Posterior cingulate gyrus (tissue), 11 donors: ENCODE results near the gene NOP53.
"Not testable (repeated sequence)": the region's sequence is repeated elsewhere in the genome, so short reads cannot be mapped to it uniquely, and the experiment has no call there.

Source experiments
- DNase-seq, 10 donors: peaks; one replicate each; pipeline versions ENCODE4 v3.0.0 to v3.0.0-alpha.2; 2020 to 2021; ENCODE audit warnings: mixed read lengths in 3 of 10
- intact Hi-C: fragments of 100-400 bp; cut with DNase I; formaldehyde crosslinking; loops from one replicate; pipeline ENCODE4 v1.15.1; 2023

Gene NOP53

DNA sequence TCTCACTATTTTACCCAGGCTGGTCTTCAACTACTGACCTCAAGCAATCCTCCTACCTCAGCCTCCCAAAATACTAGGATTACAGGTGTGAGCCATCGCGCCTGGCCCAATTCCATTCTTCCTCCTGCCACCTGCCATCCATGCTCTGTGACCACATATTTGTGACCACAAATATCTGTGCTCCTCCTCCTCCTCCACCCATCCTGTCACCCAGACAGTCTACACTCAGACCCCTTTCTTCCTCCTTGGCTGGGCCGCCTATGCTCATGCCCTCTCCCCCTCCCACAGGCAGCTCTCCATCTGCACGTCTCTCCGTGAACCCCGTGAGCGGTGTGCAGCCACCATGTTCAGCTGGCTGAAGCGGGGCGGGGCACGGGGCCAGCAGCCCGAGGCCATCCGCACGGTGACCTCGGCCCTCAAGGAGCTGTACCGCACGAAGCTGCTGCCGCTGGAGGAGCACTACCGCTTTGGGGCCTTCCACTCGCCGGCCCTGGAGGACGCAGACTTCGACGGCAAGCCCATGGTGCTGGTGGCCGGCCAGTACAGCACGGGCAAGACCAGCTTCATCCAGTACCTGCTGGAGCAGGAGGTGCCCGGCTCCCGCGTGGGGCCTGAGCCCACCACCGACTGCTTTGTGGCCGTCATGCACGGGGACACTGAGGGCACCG lies 28.9 kb upstream of the NOP53 start:
- DNase-seq: no peak
- intact Hi-C loops: no loop called here

DNA sequence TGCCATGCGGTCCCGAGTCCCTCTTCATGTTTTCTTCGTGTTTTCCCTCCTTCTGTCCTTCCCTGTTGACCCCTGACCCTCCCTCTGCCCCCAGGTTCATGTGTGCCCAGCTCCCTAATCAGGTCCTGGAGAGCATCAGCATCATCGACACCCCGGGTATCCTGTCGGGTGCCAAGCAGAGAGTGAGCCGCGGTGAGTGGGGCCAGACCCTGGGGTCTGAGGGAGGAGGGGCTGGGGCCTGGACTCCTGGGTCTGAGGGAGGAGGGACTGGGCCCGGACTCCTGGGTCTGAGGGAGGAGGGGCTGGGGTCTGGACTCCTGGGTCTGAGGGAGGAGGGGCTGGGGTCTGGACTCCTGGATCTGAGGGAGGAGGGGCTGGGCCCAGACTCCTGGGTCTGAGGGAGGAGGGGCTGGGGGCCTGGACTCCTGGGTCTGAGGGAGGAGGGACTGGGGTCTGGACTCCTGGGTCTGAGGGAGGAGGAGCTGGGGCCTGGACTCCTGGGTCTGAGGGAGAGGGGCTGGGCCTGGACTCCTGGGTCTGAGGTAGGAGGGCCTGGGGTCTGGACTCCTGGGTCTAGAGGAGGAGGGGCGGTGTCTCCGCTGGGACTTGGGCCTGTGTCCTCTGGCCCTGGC lies 26.8 kb upstream of the NOP53 start:
- intact Hi-C loops: not testable (repeated sequence)

DNA sequence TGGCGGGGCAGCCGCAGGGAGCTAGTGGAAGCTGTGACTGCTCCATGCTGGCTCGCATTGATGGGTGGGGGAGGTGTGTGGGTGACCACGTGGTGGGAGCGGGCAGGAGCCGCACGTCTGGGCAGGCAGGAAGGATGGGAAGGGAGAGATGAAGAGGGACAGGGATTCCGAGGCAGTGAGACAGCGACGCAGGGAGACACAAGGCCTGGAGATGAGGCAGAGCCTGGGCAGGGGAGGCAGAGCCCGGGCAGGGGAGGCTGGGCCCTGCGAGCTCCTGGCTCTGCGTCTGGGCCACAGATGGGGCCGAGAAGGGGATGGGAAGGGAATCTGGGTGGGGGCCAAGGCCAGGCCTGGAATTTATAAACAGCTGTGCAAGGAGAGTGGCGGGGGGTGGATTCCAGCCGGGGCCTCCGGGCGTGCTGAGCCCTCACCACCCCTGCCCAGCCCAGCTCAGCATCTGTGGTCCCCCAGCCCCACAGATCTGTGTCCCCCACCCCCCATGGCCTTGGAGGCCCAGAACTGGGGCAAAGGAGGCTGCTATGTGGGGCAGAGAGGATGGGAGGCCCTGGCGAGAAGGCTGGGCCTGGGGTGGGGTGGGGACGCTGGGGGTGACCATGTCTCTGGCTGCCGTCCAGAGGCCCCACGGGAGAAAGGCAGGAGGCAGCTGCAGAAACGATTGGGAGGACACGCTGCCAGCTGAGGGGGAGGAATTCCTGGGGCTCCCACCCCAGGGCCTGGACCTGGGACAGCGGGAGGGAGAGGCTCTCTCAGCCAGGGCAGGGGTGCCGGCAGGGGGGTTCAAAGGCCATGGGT lies 26.1 kb upstream of the NOP53 start:
- peak; percentile 43 to 96 (median 70) for DNase-seq
- intact Hi-C loops: no loop called here

More for the DNA sequence above, 26.8 kb upstream of the NOP53 start:
- not testable (repeated sequence) for DNase-seq

DNA sequence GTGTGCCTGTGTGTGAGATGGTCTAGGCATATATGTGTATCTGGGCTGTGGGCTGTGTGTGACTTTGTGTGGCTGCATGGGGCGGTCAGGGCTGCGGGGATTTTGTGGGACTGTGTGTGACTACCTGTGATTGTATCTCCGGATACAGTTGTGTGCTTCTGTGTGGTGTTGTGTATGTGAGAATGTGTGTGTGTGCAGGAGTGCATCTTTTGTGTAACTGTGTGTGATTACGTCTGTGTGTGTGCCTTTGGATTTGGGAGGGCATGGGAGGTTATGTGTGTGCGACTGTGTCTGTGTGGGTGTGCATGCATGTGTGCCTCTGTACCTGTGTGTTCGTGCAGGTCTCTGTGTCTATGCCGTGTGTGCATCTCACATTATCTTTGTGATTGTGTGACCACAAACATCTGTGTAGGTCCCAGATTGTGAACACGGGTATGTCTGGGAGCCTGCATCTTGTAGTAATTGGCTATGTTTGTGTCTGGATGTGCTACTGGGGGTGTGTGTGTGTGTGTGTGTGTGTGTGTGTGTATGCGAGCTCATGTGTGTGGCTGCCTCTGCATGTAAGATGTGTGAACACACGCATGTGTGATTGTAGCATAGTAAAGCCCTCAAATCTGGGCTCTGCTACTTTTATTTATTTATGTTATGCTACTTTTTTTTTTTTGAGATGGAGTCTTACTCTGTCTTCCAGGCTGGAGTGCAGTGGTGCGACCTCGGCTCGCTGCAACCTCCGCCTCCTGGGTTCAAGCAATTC lies 24.5 kb upstream of the NOP53 start:
- no peak for DNase-seq
- intact Hi-C loops: no loop called here

DNA sequence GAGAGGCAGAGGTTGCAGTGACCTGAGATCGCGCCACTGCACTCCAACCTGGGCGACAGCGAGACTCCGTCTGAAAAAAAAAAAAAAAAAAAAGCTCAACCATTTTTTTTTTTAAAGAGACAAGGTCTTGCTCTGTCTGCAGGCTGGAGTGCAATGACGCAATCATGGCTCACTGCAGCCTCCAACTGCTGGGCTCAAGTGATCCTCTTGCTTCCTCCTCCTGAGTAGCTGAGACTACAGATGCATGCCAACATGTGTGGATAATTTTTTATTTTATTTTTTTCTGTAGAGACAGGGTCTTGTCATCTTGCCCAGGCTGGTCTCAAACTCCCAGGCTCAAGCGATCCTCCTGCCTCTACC lies 21.8 kb upstream of the NOP53 start:
- intact Hi-C loops: no loop called here
- DNase-seq: no peak

DNA sequence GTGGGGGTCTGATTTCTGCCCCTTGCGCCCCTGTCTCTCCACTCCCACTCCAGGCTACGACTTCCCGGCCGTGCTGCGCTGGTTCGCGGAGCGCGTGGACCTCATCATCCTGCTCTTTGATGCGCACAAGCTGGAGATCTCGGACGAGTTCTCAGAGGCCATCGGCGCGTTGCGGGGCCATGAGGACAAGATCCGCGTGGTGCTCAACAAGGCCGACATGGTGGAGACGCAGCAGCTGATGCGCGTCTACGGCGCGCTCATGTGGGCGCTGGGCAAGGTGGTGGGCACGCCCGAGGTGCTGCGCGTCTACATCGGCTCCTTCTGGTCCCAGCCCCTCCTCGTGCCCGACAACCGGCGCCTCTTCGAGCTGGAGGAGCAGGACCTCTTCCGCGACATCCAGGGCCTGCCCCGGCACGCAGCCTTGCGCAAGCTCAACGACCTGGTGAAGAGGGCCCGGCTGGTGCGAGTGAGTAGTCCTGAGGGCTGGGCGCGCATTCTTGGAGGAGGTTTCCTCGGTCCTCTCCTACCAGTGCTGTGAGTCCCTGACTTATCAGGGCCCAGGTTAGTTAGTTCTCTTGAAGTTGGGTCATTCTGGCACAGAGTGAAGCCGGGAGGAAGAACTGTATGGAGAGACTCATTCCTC lies 19.5 kb upstream of the NOP53 start:
- intact Hi-C loops: no loop called here

DNA sequence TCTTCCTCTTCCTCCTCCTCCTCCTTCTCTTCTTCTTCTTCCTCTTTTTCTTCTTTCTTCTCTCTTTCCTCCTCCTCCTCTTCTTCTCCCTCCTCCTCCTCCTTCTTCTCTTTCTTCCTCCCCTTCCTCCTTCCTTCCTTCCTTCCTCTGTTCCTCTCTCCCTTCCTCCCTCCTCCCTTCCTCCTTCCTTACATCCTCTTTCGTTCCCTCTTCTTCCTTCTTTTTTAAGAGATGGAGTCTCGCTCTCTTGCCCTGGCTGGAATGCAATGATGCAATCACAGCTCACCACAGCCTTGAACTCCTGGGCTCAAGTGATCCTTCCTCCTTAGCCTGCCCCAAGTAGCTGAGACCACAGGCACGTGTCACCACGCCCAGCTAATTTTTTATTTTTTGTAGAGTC lies 18.9 kb upstream of the NOP53 start:
- intact Hi-C loops: no loop called here
- DNase-seq: no peak

More for the DNA sequence above, 19.5 kb upstream of the NOP53 start:
- no peak for DNase-seq

DNA sequence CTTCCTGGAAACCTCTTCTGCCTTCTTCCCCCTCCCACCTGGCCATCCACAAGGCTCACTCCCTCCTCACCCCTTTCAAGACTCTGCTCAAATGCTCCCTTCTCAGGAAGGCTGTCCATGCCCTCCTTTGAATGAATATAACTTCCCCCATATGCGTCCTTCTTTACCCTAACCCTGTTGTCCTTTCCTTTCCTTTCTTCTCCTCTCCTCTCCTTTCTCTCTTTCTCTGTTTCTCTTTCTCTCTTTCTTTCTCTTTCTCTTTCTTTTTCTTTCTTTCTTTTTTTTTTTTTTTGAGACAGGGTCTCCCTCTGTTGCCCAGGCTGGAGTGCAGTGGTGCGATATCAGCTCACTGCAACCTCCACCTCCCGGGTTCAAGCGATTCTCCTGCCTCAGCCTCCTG lies 17.1 kb upstream of the NOP53 start:
- intact Hi-C loops: not testable (repeated sequence)

DNA sequence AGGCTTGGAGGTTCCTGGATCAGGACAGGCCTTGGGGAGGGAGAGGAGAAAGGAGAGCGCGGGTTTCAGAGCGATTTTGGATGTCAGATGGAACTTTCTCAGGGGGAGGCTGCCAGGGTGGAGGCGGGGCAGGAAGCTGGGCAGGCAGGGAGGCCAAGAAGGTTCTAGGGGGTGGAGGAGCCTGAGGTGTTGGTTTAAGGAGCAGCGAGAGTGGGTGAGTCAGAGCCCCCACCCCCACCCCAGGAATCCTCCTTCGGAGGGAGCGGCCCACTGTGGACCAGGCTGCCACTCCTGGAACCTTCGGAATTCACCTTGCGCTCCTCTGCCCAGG lies 15.9 kb upstream of the NOP53 start:
- intact Hi-C loops: no loop called here

More for the DNA sequence above, 17.1 kb upstream of the NOP53 start:
- not testable (repeated sequence) for DNase-seq

DNA sequence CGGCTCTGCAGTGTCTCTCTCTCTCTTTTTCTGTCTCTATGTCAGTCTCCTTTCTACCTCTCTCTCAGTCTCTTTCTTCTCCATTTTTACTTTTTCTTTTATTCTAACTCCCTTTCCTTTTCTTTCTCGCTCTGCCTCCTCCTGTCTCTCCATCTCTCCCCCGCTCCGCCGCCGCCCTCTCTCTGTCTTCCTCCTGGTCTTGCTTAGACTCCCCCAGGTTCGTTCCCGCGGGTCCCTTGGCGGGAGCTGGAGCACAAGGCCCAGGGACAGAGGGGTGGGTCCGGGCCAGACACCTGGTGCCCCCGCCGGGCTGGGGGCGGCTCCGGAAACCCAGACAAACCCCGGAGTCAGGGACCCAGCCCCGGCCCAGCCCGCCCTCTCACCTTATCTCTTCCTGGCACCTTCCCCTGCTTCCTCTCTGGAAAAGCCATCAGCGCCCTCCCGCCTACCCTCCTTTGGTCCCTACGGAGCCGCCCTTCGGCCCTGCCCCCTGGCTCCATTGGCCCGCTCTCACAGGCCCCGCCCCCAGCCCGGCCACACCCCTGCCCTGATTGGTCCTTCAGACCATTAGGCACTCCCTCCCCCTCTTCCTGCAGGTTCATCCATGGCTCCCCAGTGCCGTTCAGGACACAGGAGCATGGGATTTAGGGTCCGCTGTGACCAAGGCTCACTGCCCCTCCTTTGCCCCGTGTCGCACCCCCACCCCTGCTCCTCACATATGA lies 15.4 kb upstream of the NOP53 start:
- intact Hi-C loops: no loop called here

More for the DNA sequence above, 15.9 kb upstream of the NOP53 start:
- no peak for DNase-seq

DNA sequence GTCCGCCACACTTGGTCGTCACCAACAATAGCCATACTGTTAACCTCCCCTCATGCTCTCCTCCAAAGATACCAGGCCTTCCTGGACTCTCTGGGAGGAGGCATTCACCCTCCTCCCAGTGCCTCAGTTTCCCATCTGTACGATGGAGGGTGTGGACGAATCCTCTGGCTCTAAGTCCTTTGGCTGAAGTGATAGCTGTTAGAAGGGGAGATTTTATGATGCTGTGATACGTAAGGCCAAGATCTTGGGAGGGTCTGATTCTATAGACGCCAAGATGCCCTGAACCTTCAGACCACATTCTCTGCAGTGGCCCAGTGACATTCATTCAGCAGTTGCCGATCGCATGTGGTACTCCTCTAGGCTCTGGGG lies 14.8 kb upstream of the NOP53 start:
- DNase-seq: no peak
- intact Hi-C loops: no loop called here

More for the DNA sequence above, 15.4 kb upstream of the NOP53 start:
- peak in 8 of 10 donors; percentile 22 to 97 (median 66) for DNase-seq

DNA sequence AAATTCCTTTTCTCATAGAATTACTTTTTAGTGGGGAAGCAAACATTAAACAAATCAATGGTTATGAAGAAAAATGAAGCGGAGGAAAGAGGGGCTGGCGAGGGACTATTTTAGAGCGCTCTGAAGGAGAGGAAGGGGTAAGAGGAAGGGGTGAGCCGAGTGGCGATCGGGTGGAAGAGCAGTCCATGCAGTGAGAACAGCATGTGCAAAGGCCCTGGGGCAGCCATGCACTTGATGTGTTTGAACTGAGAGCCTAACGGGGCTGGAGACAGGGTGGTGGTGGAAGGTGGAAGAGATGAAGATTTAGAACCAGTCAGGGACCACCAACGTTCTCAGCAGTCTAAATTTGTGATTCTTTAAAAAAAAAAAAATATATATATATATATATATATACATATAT lies 14.4 kb upstream of the NOP53 start:
- no peak for DNase-seq
- intact Hi-C loops: no loop called here

DNA sequence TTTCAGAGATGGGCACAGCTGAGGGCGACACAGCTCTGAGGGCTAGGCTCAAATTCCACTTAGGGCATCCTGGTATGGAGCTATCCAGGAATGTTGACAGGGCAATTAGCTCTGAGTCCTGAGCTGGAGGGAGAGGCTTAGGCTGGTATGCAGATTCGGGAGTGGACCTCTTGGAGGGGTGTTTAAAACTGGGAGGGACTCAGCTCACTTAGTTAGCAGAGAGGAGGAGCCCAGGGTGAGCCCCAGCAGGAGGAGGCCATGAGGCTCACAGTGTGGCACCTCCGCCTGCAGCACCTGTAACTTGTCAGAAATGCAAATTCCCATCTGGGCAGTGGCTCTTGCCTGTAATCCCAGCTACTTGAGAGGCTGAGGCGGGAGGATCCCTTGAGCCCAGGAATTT lies 10.2 kb upstream of the NOP53 start:
- intact Hi-C loops: no loop called here
- no peak for DNase-seq

DNA sequence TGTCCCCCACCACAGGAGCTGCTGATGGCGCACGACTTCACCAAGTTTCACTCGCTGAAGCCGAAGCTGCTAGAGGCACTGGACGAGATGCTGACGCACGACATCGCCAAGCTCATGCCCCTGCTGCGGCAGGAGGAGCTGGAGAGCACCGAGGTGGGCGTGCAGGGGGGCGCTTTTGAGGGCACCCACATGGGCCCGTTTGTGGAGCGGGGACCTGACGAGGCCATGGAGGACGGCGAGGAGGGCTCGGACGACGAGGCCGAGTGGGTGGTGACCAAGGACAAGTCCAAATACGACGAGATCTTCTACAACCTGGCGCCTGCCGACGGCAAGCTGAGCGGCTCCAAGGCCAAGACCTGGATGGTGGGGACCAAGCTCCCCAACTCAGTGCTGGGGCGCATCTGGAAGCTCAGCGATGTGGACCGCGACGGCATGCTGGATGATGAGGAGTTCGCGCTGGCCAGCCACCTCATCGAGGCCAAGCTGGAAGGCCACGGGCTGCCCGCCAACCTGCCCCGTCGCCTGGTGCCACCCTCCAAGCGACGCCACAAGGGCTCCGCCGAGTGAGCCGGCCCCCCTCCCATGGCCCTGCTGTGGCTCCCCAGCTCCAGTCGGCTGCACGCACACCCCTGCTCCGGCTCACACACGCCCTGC lies 4.4 kb upstream of the NOP53 start:
- no peak for DNase-seq
- intact Hi-C loops: no loop called here

DNA sequence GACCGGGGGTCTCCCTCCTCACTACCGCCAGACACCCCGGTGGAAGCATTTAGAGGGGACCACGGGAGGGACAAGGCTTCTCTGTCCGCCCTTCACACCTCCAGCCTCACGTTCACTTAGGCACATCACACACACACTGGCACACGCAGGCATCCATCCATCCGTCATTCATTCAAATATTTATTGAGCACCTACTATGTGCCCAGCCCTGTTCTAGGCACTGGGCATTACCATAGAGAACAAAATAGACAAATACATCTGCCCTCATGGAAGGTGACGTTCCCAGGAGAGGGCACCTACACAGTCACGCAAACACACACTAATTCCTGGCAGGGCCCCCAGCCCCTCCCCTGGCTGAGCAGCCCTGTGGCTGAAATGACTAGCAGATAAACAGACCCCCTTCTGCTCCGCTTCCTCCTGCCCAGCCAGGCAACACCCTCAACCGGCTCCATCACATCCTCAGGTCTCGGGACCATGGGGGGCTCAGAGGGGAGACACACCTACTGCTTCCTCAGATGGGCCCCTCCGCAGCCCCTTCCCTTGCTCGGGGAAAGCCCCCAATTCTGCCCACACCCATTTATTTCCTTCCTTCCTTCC lies 3.7 kb upstream of the NOP53 start:
- no peak for DNase-seq
- intact Hi-C loops: no loop called here

DNA sequence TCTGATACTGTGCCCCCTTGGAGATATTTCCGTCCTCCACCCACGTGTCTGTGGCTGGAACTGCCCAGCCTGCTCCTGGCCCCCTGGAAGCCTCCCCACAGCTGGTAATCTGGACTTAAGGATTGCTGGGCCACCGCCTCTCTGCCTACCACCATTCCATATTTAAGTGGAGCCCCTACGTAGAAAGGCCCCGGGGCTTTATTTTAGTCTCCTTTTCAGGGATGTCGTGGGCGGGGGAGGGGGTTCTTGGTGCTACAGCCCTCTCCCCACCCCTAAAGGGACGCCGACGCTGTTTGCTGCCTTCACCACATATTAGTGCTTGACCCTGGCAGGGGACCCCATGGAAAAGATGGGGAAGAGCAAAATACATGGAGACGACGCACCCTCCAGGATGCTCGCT lies 2.7 kb upstream of the NOP53 start:
- DNase-seq: peak in 1 of 10 donors; percentile 69
- intact Hi-C loops: loop anchor here (1.0 kb wide), 1 partner anchor 29 kb away; the partner anchor contains the start of gene EHD2

DNA sequence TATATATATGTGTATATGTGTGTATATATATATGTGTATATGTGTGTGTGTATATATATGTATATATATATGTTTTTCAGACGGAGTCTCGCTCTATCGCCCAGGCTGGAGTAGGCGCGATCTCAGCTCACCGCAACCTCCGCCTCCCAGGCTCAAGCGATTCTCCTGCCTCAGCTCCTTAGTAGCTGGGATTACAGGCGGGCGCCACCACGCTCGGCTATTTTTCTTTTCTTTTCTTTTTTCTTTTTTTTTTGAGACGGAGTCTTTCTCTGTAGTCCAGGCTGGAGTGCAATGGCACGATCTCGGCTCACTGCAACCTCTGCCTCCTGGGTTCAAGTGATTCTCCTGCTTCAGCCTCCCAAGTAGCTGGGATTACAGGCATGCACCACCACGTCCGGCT lies 783 bp downstream of the NOP53 start:
- intact Hi-C loops, DNase-seq: not testable (repeated sequence)

DNA sequence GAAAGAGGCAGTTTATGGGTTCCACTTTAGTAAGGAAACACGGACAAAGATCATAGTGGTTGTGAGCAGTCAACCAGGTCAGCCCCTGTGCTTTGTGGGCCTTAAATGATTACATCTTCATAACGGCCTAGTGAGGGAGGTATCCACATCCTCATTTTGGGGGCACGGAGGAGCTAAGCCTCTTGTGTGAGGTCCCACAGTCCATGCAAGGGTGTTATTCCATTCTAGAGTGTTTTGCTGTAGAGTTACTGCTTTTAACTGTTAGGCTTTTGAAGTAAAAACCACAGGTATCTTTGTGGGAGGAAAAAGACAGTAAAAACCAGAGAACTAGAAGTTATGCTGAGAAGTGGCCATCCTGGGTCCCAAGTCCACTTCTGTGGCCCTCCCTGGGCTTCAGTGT lies 4.0 kb downstream of the NOP53 start:
- no peak for DNase-seq
- intact Hi-C loops: no loop called here

DNA sequence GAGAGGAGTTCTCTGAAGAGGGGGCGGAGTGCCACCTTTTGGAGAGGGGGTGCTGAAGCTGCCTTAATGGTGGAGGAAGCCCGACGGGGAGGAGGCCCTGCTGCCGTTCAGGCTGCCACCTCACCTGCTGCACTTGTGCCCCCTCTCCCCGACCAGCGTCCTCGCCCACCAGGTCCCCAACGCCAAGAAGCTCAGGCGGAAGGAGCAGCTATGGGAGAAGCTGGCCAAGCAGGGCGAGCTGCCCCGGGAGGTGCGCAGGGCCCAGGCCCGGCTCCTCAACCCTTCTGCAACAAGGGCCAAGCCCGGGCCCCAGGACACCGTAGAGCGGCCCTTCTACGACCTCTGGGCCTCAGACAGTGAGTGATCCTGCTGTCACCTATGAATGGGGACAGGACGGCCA lies 5.4 kb downstream of the NOP53 start:
- intact Hi-C loops: no loop called here
- DNase-seq: no peak
